Measurements from ENCODE around the gene PLOD3.

DNA sequence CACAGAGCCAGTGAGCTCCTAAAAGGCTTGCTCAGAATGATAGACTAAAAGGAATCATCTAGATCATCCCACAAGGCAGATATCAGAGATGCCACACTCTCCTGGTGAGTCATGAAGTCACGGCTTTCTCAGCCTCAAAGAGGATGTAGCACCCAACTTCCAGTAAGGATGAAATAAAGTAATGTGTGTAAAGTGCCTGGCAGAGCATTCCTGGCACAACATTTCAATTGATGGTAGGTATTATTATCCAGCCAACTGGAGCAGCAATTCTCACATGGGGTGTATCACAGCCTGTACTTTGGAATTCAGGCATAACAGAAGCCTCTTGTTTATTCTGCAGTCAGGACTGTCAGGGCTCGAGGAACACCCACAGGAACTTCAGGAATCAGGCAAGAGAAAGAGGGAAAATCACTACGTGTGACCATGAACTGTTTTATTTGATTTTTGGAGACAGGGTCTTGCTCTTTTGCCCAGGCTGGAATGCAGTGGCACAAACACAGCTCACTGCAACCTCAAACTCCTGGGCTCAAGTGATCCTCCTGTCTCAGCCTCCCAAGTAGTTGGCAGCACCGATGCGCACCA lies 32.0 kb downstream of the PLOD3 start:
- TF ChIP-seq EZH2 (IDR thresholded peaks at IDR 0.05; ENCODE audit: borderline replicate concordance, low read depth, low read length, severe bottlenecking) (no peak), POLR2A (IDR thresholded peaks at IDR 0.05; ENCODE audit: low read depth, low read length) (no peak), FOS (IDR thresholded peaks at IDR 0.05; ENCODE audit: borderline replicate concordance, insufficient read depth, low read length) (no peak)
- TF ChIP-seq, protein P1, sequence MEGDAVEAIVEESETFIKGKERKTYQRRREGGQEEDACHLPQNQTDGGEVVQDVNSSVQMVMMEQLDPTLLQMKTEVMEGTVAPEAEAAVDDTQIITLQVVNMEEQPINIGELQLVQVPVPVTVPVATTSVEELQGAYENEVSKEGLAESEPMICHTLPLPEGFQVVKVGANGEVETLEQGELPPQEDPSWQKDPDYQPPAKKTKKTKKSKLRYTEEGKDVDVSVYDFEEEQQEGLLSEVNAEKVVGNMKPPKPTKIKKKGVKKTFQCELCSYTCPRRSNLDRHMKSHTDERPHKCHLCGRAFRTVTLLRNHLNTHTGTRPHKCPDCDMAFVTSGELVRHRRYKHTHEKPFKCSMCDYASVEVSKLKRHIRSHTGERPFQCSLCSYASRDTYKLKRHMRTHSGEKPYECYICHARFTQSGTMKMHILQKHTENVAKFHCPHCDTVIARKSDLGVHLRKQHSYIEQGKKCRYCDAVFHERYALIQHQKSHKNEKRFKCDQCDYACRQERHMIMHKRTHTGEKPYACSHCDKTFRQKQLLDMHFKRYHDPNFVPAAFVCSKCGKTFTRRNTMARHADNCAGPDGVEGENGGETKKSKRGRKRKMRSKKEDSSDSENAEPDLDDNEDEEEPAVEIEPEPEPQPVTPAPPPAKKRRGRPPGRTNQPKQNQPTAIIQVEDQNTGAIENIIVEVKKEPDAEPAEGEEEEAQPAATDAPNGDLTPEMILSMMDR (IDR thresholded peaks at IDR 0.05; ENCODE audit: extremely low read depth in 1 of 2, insufficient read depth in 1 of 2, low read depth in 1 of 2, low read length in 2 of 2), result no peak
